GM19099 (cell line): ENCODE results near the gene ATG3.
A peak's percentile ranks its signal among the peaks of the same experiment; 100 is the strongest.

Experiments used
- POLR2A ChIP-seq: IDR thresholded peaks from 3 replicates; pipeline ENCODE4 v1.6.1; 2011; ENCODE audit warnings: low read depth; ENCODE audit not compliant: insufficient read length; ENCODE audit errors: extremely low read depth

Gene ATG3

GRCh38 chr3:112519424-112520001 is 42.2 kb downstream of the ATG3 start:
- TF ChIP-seq POLR2A = no peak

DNA sequence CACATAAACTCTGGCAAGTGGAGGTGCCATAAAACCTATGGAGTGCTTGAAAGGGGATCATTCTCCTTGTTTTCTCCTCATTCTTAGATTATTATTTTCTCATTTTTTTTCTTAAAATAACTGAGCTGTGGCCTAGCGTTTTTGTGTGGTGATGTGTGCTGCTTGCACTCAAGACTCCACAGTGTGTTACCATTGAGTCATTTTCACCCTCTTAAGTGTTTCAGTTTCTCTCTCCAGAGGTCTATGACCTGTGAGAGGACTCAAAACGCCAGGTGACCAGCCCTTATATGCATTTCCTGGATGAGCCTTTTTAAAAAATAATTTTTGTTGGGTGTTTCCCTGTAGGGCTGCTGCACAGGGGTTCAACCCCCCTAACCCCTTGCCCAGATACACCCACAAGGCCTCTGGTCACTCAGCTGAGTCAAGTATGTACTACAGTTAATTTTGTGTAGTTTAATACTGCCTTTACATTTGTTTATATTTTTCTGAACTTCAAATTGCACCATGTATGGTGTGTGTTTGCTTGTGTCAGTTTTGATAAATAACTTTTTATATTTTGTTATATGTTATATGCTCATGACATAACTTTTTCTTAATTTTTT is 47.1 kb downstream of the ATG3 start:
- TF ChIP-seq POLR2A = no peak

- TF ChIP-seq POLR2A = no peak
Measured at GRCh38 chr3:112512320-112512719, 49.4 kb downstream of the ATG3 start.

- no peak for TF ChIP-seq POLR2A
Measured at GRCh38 chr3:112508860-112509259, 52.9 kb downstream of the ATG3 start.

DNA sequence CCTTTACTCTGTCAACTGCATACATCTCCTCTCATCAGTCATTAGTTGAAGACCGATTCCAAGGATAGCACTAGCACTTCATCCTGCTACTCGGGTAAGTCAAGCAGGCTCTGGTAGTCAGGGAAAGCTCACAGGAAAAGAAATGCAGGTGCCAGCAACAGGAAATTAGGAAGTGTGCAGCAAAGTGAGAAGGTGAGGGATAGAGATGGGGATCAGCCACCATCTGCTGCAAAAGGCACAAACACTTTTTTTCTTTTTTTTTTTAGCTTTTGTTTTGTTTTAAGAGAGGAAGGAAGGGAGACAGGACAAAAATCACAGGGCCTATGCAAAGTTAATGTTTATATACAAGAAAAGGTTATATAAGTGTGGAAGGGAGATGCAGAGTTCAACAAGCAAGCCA is 53.5 kb downstream of the ATG3 start:
- TF ChIP-seq POLR2A = no peak

DNA sequence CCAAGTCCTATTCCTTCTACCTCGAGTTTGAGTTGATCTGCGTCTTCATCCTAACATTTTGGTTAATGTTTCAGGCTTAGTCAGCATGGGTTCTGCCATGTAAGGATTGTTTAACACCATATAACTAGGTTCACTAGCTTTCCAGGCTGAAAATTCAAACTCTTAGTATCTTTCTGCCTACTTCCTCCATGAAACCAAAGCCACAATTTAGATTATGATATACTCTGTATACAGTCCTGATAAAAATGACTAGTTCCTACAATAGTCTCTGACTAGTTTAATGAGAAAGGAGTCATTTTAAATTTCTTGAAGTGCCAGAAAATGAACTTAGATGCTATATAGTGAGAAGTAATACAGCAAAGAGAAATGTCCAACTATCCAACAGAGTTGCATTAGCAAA is 55.9 kb downstream of the ATG3 start:
- TF ChIP-seq POLR2A = no peak

- no peak for TF ChIP-seq POLR2A
Measured at GRCh38 chr3:112504123-112504522, 57.6 kb downstream of the ATG3 start.

- no peak for TF ChIP-seq POLR2A
Measured at GRCh38 chr3:112503304-112503972, 58.3 kb downstream of the ATG3 start.

- no peak for TF ChIP-seq POLR2A
Measured at GRCh38 chr3:112500621-112501020, 61.1 kb downstream of the ATG3 start.

DNA sequence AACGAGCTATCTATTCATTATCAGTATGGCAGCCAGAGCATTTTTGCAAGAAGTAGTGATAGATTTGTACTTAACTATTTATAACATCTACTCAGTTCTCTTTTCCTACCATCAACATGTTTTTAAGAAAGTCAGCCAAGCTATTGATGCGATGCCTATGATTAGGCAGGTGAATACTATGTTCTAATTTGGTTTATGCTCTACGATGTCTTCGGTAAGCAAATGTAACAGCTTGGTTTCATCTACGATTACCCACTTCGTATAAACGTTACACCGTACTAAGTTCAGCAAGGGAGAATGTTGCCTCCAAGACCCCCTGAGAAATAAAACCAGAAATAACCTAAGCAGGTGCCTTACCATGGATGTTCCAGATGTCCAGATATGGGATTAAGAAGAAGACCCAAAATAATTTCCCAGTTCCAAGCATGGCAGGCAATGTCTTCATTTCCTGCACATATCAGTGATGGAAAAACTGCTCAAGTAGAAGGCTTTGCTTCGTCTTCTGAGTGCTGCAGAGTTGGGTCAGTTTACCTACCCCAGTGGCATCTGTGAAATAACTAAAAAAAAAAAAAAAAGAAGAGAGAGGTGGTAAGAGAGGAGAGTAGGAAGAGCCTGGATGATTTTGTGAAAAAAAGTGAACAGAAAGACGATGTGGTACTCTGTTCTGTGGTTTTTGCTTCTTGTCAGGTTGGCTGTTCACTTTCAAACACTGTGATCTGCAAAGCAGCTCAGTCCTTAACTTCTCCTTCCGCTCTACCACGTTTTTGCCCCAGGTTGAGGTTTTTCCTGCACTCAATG is 62.6 kb downstream of the ATG3 start, which contains the start of gene BTLA:
TSS of gene BTLA (minus strand) at position 559 of the 798 bp plus-strand sequence. CDS start at position 445, 114 bp downstream.
- peak; percentile 52 for TF ChIP-seq POLR2A

DNA sequence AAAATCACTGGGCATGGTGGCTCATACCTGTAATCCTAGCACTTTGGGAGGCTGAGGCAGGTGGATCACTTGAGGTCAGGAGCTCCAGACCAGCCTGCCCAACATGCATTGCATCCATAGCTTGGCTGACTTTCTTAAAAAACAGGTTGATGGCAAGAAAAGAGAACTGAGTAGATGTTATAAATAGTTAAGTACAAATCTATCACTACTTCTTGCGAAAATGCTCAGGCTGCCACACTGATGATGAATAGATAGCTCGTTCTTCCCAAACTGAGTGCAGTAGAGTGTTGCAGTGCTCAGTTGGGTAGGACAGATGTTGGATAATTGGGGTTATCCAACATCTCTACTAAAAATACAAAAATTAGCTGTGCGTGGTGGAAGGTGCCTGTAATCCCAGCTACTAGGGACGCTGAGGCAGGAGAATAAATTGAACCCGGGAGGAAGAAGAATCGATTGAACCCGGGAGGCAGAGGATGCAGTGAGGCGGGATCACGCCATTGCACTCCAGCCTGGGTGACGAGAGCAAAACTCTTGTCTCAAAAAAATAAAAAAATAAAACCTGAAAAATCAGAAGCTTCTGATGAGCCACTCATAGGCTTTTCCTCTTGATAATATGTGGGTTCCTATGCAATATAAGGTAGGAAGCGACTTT is 63.7 kb downstream of the ATG3 start:
- TF ChIP-seq POLR2A = no peak

DNA sequence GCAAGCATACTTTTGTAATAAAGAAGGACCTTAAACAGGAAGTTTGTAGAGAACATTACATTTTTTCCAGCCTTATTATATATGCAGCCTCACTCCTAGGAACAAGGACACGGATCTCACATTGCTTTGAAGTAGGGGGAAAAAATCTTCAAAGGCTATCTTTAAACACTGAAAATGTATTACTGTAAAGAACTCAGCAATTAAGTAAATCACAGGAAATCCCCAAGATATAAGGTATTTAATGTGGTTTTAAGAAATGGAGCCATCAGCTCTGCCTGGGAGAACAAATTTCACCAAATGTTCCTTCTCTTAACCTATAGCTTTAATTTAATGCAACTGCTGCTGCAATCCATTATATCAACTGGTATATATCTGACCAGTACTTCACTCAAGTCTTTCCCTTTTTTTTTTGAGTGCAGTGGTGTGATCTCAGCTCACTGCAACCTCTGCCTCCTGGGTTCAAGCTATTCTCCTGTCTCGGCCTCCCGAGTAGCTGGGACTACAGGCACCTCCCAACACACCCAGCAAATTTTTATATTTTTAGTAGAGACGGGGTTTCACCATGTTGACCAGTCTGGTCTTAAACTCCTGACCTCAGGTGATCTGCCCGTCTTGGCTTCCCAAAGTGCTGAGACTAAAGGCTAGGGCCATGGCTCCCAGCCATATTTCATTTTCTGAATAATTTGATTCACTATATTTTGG is 65.2 kb downstream of the ATG3 start:
- TF ChIP-seq POLR2A = peak; percentile 10

DNA sequence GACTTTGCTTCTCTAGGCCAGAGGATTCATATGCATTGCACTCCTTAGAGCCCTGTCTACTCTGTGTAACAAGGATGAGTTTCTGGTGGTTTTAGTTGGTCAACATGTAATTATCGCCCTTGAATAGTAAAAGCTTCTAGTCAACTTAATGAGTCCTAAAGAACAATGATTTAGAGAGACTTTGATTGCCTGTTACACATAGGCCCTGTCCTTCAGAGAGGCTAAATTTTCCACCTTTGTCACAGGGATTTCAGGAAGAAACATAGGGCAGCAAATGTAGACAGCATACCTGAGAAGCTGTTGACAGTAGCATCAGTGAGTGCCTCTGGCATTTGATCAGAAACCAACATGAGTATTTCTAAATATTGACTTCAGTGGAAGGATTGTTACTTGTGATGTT is 69.6 kb downstream of the ATG3 start:
- TF ChIP-seq POLR2A = no peak

DNA sequence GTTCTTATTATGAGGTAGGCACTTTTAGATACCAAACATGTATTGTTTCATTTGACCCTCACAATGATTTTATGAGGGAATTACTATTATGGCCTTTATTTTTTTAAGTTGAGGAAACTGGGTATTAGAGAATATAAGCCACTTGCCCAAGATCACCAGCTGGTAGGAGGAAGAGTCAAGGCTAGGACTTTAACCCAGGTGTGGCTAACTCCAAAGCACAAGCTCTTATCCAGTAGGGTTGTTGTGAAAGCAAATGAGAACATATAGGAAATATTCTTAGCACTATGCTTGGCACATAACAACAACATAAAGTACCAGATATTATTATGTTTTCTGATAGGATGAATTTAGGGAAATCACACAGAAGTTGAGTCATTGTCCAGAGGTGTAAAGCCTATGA is 70.4 kb downstream of the ATG3 start:
- TF ChIP-seq POLR2A = no peak
